ENCODE measurements around the gene EML3. TPM values are rescaled to one million over a fixed set of nuclear protein-coding genes. Genes with fewer than 3 reads are reported as not detected.
"Not testable (repeated sequence)": the region's sequence is repeated elsewhere in the genome, so short reads cannot be mapped to it uniquely, and the experiment has no call there.

Gene EML3
- polyA plus RNA-seq, 2 of the 4 experiments (the other 2 are of a cell fraction) = 15.2 to 27.2 TPM

- ChIA-PET CTCF (interaction anchor here (0.5 to 2.3 kb wide), 6 partner anchors 11 to 774 kb away, joined by 3 to 10 read pairs (median 4); no protein-coding TSS in a partner anchor), POLR2A (interaction anchor here (1.0 to 1.9 kb wide), 2 partner anchors 15 to 76 kb away, joined by 3 to 10 read pairs; partner anchors contain the start of genes C11orf98, CSKMT and EEF1G)
- ATAC-seq (no peak), DNase-seq (ENCODE audit: low read depth in 1 of 2, low spot score in 1 of 2) (no peak), FAIRE-seq (no peak)
- WGBS (ENCODE audit: missing lambda C conversion rate) = 65% methylated on average over 18 of the region's 18 CpGs
- Histone ChIP-seq H3K4me2 (no peak overlapping the region), H3K27ac (peak overlapping the region in 1 of 2 experiments; percentile 2; a peak in 1 of 6 replicates), H3K9me3 (no peaks in the 10 kb centered on the region), H3K4me3 (no peak overlapping the region), H3K4me1 (peaks cover 49% of the 10 kb centered on the region)
- TF ChIP-seq EP300 (IDR thresholded peaks at IDR 0.05) (no peak), CTCF (IDR thresholded peaks at IDR 0.05) (peak; percentile 25; the same call in 2 of the 3 replicates), NFE2L2 (conservative IDR thresholded peaks at IDR 0.05; ENCODE audit: low read length) (no peak)
Observed at GRCh38 chr11:62588966-62589637, 23.5 kb downstream of the EML3 start.

GRCh38 chr11:62585356-62585755, 27.2 kb downstream of the EML3 start:
- ATAC-seq; H3K27ac ChIP-seq; FAIRE-seq; DNase-seq (ENCODE audit: low read depth in 1 of 2, low spot score in 1 of 2); H3K4me2 ChIP-seq; H3K9me3 ChIP-seq; H3K4me3 ChIP-seq: not testable (repeated sequence)
- H3K4me1 ChIP-seq = peaks cover 32% of the 10 kb centered on the region
- POLR2A ChIA-PET = interaction anchor here (1.5 kb wide), 1 partner anchor 11 kb away, joined by 9 read pairs; the partner anchor contains the start of gene EEF1G
- WGBS (ENCODE audit: missing lambda C conversion rate) = 96% methylated on average over 7 of the region's 7 CpGs
- CTCF ChIA-PET = interaction anchor here (1.1 to 1.7 kb wide), 7 partner anchors 9 to 190 kb away, joined by 3 to 7 read pairs (median 4); no protein-coding TSS in a partner anchor

- FAIRE-seq; H3K27ac ChIP-seq; H3K4me2 ChIP-seq; H3K4me3 ChIP-seq; ATAC-seq; POLR2A ChIA-PET; H3K4me1 ChIP-seq; DNase-seq (ENCODE audit: low read depth in 1 of 2, low spot score in 1 of 2); H3K9me3 ChIP-seq: not testable (repeated sequence)
- WGBS (ENCODE audit: missing lambda C conversion rate) = 88% methylated on average over 4 of the region's 4 CpGs
- CTCF ChIA-PET = interaction anchor here (0.5 to 2.2 kb wide), 3 partner anchors 12 to 90 kb away, joined by 3 to 5 read pairs (median 4); partner anchors contain the start of gene LBHD1
Observed at GRCh38 chr11:62581735-62582134, 30.8 kb downstream of the EML3 start.

- ChIA-PET POLR2A (interaction anchor here (0.7 kb wide), 1 partner anchor 10 kb away, joined by 3 read pairs; the partner anchor contains the start of gene TUT1), CTCF (interaction anchor here (1.3 to 2.2 kb wide), 5 partner anchors 11 to 156 kb away, joined by 3 to 5 read pairs (median 4); no protein-coding TSS in a partner anchor)
- Histone ChIP-seq H3K4me1 (no peaks in the 10 kb centered on the region), H3K4me3 (no peak overlapping the region), H3K4me2 (no peak overlapping the region), H3K9me3 (no peaks in the 10 kb centered on the region), H3K27ac (no peak overlapping the region)
- DNase-seq (ENCODE audit: low read depth in 1 of 2, low spot score in 1 of 2) = no peak
- no peak for FAIRE-seq
- TF ChIP-seq HOXA7 (CRISPR knock-in tag; IDR thresholded peaks at IDR 0.05) = no peak
- no peak for TF ChIP-seq ZNF302 (CRISPR knock-in tag; IDR thresholded peaks at IDR 0.05)
- no peak for TF ChIP-seq KDM5A (IDR thresholded peaks at IDR 0.05)
- TF ChIP-seq POLR2A (IDR thresholded peaks at IDR 0.05; ENCODE audit: low read length) = no peak
- no peak for TF ChIP-seq NPAS2 (CRISPR knock-in tag; IDR thresholded peaks at IDR 0.05; ENCODE audit: borderline replicate concordance)
- no peak for TF ChIP-seq CBX2 (IDR thresholded peaks at IDR 0.05; ENCODE audit: borderline replicate concordance, low read depth)
- TF ChIP-seq NFE2L2 (conservative IDR thresholded peaks at IDR 0.05; ENCODE audit: low read length) = no peak
- TF ChIP-seq CHD2 (IDR thresholded peaks at IDR 0.05; ENCODE audit: low read length, partially characterized antibody) = no peak
- TF ChIP-seq E2F6 (IDR thresholded peaks at IDR 0.05; ENCODE audit: borderline replicate concordance, low read depth) = no peak
- TF ChIP-seq MAX (IDR thresholded peaks at IDR 0.05) = no peak
- TF ChIP-seq ESRRA (IDR thresholded peaks at IDR 0.05; ENCODE audit: borderline replicate concordance, low read length) = no peak
- TF ChIP-seq HMGXB4 (CRISPR knock-in tag; IDR thresholded peaks at IDR 0.05; ENCODE audit: borderline replicate concordance) = no peak
- ATAC-seq = no peak
- WGBS (ENCODE audit: missing lambda C conversion rate) = 92% methylated on average over 18 of the region's 18 CpGs
Observed at GRCh38 chr11:62580959-62581715, 31.4 kb downstream of the EML3 start.

All from A549 (cell line).